MCF 10A (cell line): ENCODE data around the gene TTC19. TPM values are rescaled to one million over a fixed set of nuclear protein-coding genes. Genes with fewer than 3 reads are reported as not detected.

Experiments
- BruUV-seq: library from RNA; stranded (reverse); fragments of 400-500 nt; replicated peaks from 2 replicates; lab custom pipeline; 2021; lab: Mats Ljungman, UMichigan
- CTCF ChIA-PET: fragments of 300-600 bp; sonication (Branson Sonifier 250); formaldehyde crosslinking; extraction: SDS; loops from one replicate; lab custom pipeline; 2021; ENCODE audit warnings: antibody characterized with exemption, inconsistent platforms; lab: Yijun Ruan, JAX
- POLR2A ChIA-PET: fragments of 300-600, 350-650 bp; sonication (Branson Sonifier 250); formaldehyde crosslinking; extraction: SDS; loops from one replicate; lab custom pipeline; 2020; ENCODE audit warnings: antibody characterized with exemption, inconsistent platforms; lab: Yijun Ruan, JAX
- DNase-seq: peaks from one replicate; pipeline ENCODE4 v3.0.0-alpha.2; 2018; ENCODE audit not compliant: unreplicated experiment
- H3K27ac Mint-ChIP-seq: one replicate; pipeline ENCODE4 v1.8.0; 2022; ENCODE audit warnings: mild to moderate bottlenecking, low read depth, mixed read lengths; ENCODE audit not compliant: unreplicated experiment
- H3K27me3 Mint-ChIP-seq: one replicate; pipeline ENCODE4 v1.8.0; 2022; ENCODE audit warnings: mixed read lengths; ENCODE audit not compliant: insufficient read depth, unreplicated experiment
- H3K36me3 Mint-ChIP-seq: one replicate; pipeline ENCODE4 v1.8.0; 2022; ENCODE audit warnings: mild to moderate bottlenecking, moderate library complexity, mixed read lengths; ENCODE audit not compliant: insufficient read depth, unreplicated experiment
- H3K4me1 Mint-ChIP-seq: one replicate; pipeline ENCODE4 v1.8.0; 2022; ENCODE audit warnings: mixed read lengths; ENCODE audit not compliant: insufficient read depth, unreplicated experiment
- H3K4me3 Mint-ChIP-seq: one replicate; pipeline ENCODE4 v1.8.0; 2022; ENCODE audit warnings: mild to moderate bottlenecking, moderate library complexity, mixed read lengths; ENCODE audit not compliant: unreplicated experiment
- H3K9me3 Mint-ChIP-seq: one replicate; pipeline ENCODE4 v1.8.0; 2022; ENCODE audit warnings: mixed read lengths; ENCODE audit not compliant: unreplicated experiment
- intact Hi-C: fragments of 100-400 bp; cut with micrococcal nuclease; formaldehyde crosslinking; loops from 2 replicates; pipeline ENCODE4 v1.14.1; 2022
- total RNA-seq: library from RNA; stranded (reverse); gene quantifications from 2 replicates; pipeline ENCODE4 v1.2.3, GENCODE V29; 2022
- TF ChIP-seq, protein P1 (sequence below): fragments of 200-600 bp; IDR thresholded peaks from one replicate; pipeline ENCODE4 v1.8.0; 2022; ENCODE audit warnings: antibody characterized with exemption, mild to moderate bottlenecking; ENCODE audit not compliant: unreplicated experiment

Gene TTC19
- total RNA-seq, 1 experiment from 2014 or later = 46.7 TPM

DNA sequence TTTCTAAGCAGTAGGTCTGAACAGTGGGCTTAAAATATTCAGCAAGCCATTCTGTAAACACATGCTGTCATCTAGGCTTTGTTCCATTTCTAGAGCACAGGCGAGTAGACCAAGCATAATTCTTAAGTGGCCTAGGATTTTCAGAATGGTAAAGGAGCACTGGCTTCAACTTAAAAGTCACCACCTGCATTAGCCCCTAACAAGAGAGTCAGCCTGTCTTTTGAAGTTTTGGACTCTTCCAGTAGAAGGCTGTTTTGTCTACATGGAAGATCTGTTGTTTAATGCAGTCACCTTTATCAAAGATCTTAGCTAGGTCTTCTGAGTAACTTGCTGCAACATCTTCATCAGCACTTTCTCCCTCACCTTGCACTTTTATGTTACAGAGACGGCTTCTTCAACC is 36.6 kb downstream of the TTC19 start:
- Mint-ChIP-seq H3K9me3 (no peaks in the 10 kb centered on the region), H3K36me3 (peaks cover 99% of the 10 kb centered on the region), H3K27me3 (no peaks in the 10 kb centered on the region), H3K4me1 (no peaks in the 10 kb centered on the region), H3K27ac (no peak overlapping the region), H3K4me3 (no peak overlapping the region)
- BruUV-seq = no TSS peak
- intact Hi-C loops = no loop called here
- TF ChIP-seq, protein P1, sequence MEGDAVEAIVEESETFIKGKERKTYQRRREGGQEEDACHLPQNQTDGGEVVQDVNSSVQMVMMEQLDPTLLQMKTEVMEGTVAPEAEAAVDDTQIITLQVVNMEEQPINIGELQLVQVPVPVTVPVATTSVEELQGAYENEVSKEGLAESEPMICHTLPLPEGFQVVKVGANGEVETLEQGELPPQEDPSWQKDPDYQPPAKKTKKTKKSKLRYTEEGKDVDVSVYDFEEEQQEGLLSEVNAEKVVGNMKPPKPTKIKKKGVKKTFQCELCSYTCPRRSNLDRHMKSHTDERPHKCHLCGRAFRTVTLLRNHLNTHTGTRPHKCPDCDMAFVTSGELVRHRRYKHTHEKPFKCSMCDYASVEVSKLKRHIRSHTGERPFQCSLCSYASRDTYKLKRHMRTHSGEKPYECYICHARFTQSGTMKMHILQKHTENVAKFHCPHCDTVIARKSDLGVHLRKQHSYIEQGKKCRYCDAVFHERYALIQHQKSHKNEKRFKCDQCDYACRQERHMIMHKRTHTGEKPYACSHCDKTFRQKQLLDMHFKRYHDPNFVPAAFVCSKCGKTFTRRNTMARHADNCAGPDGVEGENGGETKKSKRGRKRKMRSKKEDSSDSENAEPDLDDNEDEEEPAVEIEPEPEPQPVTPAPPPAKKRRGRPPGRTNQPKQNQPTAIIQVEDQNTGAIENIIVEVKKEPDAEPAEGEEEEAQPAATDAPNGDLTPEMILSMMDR = no peak
- ChIA-PET POLR2A (interaction anchor here (0.7 kb wide), 1 partner anchor 81 kb away, joined by 3 read pairs; no protein-coding TSS in a partner anchor), CTCF (interaction anchor here (0.7 to 1.7 kb wide), 2 partner anchors 8 to 172 kb away, joined by 3 to 6 read pairs; no protein-coding TSS in a partner anchor)
- no peak for DNase-seq

DNA sequence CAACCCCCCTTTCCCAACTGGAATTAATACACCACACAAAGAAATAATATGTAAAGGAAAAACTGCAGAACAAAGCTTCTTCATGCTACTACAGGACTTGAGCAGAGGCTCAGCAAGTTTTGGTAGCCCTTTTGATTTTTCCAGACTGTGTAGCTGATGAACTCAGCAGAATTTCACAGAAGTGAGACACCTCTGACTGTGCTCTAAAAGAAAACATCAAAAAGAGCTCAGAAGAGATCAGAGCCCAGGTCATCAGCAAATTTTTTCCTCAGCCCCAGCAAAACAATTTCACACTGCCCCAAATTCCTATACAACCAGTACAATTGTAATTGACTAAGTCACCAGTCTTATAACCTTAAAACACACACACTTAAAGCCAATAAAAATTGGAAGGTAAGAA is 38.0 kb downstream of the TTC19 start:
- H3K4me3 Mint-ChIP-seq = no peak overlapping the region
- H3K27me3 Mint-ChIP-seq = no peaks in the 10 kb centered on the region
- POLR2A ChIA-PET = interaction anchor here (1.4 kb wide), 2 partner anchors 9 to 10 kb away, joined by 3 to 5 read pairs; no protein-coding TSS in a partner anchor
- no TSS peak for BruUV-seq
- peak overlapping the region; percentile 49 for H3K27ac Mint-ChIP-seq
- peaks cover 4% of the 10 kb centered on the region for H3K4me1 Mint-ChIP-seq
- TF ChIP-seq, protein P1 = no peak
- peaks cover 94% of the 10 kb centered on the region for H3K36me3 Mint-ChIP-seq
- intact Hi-C loops = no loop called here
- CTCF ChIA-PET = interaction anchor here (0.5 to 0.7 kb wide), 3 partner anchors 11 to 40 kb away, joined by 3 to 6 read pairs (median 4); no protein-coding TSS in a partner anchor
- no peak for DNase-seq
- H3K9me3 Mint-ChIP-seq = no peaks in the 10 kb centered on the region

DNA sequence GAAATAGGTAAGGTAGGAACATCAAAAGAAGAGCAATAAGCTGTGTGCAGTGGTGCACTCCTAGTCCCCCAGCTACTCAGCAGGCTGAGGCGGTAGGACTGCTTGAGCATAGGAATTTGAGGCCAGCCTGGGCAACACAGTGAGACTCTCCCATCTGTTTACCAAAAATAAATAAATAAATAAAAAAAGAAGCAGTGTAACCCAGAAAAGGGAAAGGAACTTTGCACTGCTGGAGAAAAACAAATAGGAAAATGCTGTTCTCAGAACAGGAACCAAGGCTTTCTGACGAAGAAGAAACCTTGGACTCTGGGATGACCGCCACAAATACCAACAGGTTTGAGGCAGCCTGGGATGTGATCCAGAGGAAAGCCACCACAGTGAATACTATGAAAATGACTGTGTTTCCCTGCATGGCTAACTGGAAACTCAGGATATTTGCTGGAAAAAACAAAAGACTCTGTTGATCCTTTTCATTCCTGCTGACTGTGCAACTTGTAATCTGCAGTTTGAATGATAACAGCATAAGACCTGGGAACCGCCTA is 41.2 kb downstream of the TTC19 start:
- Mint-ChIP-seq H3K36me3 (peaks cover 91% of the 10 kb centered on the region), H3K4me1 (peaks cover 6% of the 10 kb centered on the region), H3K9me3 (no peaks in the 10 kb centered on the region), H3K27ac (peak overlapping the region; percentile 51), H3K4me3 (no peak overlapping the region), H3K27me3 (no peaks in the 10 kb centered on the region)
- no peak for DNase-seq
- intact Hi-C loops = no loop called here
- no TSS peak for BruUV-seq
- POLR2A ChIA-PET = no interaction called here
- TF ChIP-seq, protein P1 = no peak
- CTCF ChIA-PET = no interaction called here

DNA sequence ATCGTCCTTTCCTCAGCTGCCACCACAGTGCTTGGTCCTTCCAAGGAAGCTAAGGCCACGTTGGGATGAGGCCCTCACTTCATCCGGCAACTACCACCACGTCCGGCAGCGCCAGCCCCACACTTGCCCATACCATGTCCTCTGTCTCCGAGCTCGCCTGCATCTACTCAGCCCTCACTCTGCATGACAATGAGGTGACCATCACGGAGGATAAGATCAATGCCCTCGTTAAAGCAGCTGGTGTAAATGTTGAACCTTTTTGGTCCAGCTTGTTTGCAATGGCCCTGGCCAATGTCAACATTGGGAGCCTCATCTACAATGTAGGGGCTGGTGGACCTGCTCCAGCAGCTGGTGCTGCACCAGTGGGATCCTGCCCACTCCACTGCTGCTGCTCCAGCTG is 44.9 kb downstream of the TTC19 start:
- Mint-ChIP-seq H3K9me3 (no peaks in the 10 kb centered on the region), H3K4me1 (peaks cover 6% of the 10 kb centered on the region), H3K4me3 (no peak overlapping the region), H3K27ac (no peak overlapping the region), H3K36me3 (peaks cover 90% of the 10 kb centered on the region), H3K27me3 (no peaks in the 10 kb centered on the region)
- ChIA-PET POLR2A (no interaction called here), CTCF (interaction anchor here (1.7 kb wide), 1 partner anchor 8 kb away, joined by 6 read pairs; no protein-coding TSS in a partner anchor)
- intact Hi-C loops = no loop called here
- no TSS peak for BruUV-seq
- DNase-seq = no peak
- TF ChIP-seq, protein P1 = no peak
